DLD1 (cell line): Measurements from ENCODE around the gene EFHD2.
"Not testable (repeated sequence)": the region's sequence is repeated elsewhere in the genome, so short reads cannot be mapped to it uniquely, and the experiment has no call there.

Source experiments
- in situ Hi-C: cut with HindIII; loops from 2 replicates; pipeline ENCODE4 v1.10.0; 2017; ENCODE audit warnings: low sequenced_read_pairs

The EFHD2 gene

DNA sequence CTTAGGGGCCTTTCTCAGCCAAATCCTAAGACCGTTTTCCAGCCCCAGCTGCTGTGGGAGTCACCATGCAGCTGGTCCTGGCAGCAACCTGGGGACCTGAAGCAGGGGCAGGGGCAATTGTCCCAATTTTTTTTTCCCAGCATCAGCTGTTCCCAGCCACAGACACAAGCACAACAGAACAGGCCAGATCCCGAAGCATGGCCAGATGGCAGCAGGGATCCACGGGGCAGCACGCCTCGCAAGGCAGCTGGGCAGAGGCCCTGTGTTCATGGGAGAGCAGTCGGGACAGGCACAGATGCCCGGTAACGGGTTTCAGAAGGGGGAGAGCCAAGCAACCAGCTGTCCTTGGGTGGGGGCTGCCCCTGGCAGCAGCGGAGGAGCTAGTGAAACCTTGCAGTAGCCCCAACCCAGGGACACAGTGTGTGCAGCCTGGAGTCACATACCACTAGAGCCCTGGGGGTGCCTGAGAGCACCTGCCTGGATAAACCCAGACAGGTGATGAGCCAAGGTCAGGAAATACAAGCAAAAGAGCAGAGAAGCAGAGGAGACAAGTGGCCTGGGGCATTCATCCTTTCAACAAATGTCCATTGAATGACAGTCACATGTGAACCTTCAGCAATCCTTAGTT is 60.2 kb downstream of the EFHD2 start:
- in situ Hi-C loops = not testable (repeated sequence)

DNA sequence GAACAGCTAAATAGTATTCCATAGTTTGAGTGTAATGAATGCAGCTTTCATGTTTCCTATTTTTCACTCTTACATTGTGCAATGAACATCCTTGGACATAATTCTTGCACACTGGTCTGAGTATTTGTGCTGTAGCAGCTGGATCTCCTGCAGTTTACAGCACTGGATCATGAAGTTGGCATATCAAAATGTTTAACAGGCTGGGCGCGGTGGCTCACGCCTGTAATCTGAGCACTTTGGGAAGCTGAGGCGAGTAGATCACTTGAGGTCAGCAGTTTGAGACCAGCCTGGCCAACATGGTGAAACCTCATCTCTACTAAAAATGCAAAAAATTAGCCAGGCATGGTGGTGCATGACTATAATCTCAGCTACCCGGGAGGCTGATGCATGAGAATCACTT is 61.4 kb downstream of the EFHD2 start:
- in situ Hi-C loops = not testable (repeated sequence)

DNA sequence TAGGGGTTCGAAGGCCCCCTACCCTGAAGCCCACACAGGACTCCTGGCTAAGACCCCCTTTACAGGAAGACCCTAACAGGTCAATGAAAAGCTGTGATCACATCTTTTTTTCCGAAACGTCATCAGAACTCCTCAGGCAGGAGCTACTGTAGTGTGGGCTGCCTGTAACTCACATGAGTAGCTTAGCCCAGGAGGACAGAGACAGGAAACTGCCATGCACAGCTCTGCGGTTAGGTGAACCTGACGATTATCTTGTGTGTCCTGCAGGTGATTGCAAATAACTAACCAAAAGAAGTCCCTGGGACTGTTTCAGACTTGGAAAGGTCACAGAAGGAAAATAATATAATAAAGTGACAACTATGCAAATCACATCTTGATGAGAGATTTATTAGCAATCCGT is 62.0 kb downstream of the EFHD2 start:
- in situ Hi-C loops = not testable (repeated sequence)

DNA sequence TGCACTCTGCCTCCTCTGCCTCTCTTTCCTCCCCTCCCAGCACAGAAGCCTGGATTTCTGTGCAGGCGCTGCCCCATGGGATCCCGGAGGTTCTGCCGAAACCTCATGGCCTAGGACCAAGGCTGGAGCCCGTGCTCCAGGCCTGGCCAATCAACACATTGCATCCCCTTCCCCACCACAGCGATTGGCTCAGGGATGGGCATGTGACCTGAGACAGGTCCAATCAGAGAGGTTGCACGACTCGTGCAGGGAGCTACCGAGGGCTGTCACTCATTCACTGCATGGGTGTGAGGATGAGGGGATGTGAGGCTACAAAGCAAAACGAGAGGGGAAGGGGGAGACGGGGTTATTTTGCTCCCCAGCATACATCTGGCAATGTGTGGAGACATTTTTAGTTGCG is 62.9 kb downstream of the EFHD2 start:
- in situ Hi-C loops = no loop called here

DNA sequence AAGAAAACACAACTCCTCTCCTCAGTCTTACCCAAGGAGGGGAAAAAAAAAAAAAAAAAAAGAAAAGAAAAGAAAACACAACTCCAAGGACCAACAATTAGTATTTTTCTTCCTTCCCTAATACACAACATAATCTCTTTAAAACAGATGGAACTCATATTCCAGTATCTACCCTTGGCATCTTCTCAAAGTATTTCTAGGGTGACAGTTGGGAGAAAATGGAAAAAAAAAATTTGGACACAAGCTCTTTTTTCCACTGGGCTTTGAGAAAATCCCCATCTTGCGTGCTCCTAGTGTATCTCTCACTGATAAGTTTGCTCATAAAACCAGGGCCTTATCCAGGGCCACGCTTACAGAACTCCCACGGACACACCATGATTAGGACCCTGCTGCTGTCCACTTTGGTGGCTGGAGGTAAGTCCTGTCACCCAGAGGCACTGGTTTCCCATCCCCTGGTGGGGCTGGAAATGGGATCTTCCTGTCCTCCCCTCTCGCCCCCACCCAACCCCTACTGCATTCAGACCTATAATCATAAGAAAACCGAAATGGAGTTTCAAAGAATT is 66.1 kb downstream of the EFHD2 start, which contains the start of gene CELA2B:
CELA2B (plus strand) TSS at position 353 of the 563 bp plus-strand sequence; CDS start at position 375, 22 bp downstream.
- in situ Hi-C loops = no loop called here

DNA sequence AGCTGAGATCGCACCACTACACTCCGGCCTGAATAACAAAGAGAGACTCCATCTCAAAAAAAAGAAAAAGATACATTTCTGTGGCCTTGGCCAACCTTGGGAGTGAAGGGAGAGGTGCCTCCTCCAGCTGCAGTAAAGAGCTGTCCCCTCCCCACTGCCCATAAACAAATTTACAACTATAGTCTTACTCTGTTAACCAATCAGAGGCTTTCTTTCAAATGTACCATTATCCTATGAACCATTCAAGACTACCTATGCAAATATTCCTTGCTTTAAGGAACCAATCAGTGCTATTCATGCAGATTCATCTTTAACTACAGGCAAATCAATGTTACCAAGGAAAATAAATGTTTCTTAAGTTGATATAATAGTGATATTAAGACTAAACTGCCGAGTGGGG is 67.2 kb downstream of the EFHD2 start:
- in situ Hi-C loops = no loop called here

DNA sequence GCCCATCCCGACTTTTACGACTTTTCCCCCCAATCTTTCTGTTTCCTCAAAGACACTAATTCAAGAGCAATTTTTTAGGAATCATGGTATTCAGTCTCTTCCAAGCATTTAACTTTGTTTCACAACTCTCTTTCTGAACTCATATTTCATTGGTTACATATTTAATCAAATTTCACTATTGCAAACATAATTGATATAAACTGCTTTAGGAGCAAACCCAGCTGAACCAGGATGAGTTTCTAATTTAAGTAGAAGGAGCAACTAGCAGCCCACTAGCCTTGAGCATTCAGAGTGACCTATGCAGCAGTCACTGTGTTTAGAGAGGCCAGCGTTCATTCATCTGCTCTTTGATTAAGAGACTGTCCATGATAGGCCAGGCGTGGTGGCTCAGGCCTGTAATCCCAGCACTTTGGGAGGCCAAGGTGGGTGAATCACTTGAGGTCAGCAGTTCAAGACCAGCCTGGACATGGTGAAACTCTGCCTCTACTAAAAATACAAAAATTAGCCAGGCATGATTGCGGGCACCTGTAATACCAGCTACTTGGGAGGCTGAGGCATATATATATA is 68.0 kb downstream of the EFHD2 start:
- in situ Hi-C loops = no loop called here
